ENCODE data around the gene SGF29. TPM values are rescaled to one million over a fixed set of nuclear protein-coding genes. Genes with fewer than 3 reads are reported as not detected.

SGF29 gene
- total RNA-seq, 1 donor from 2014 or later, result 18.6 TPM

GRCh38 chr16:28567292-28567691, 13.6 kb downstream of the SGF29 start:
- H3K9me3 Mint-ChIP-seq (ENCODE audit: unreplicated experiment), result peaks cover 5% of the 10 kb centered on the region
- H3K27ac Mint-ChIP-seq (ENCODE audit: unreplicated experiment), result no peak overlapping the region
- H3K4me1 Mint-ChIP-seq (ENCODE audit: unreplicated experiment), result peaks cover under 1% of the 10 kb centered on the region

GRCh38 chr16:28569021-28569420, 15.3 kb downstream of the SGF29 start:
- H3K36me3 Mint-ChIP-seq (ENCODE audit: low read depth, unreplicated experiment), result peaks cover 22% of the 10 kb centered on the region
- H3K27me3 Mint-ChIP-seq (ENCODE audit: unreplicated experiment), result peaks cover 2% of the 10 kb centered on the region
- H3K4me3 Mint-ChIP-seq (ENCODE audit: unreplicated experiment), result no peak overlapping the region
- no peak overlapping the region for H3K27ac Mint-ChIP-seq (ENCODE audit: unreplicated experiment)
- no peak for DNase-seq (ENCODE audit: low spot score)
- peaks cover 5% of the 10 kb centered on the region for H3K9me3 Mint-ChIP-seq (ENCODE audit: unreplicated experiment)
- TF ChIP-seq CTCF (IDR thresholded peaks at IDR 0.05; ENCODE audit: unreplicated experiment), result no peak
- peaks cover 18% of the 10 kb centered on the region for H3K4me1 Mint-ChIP-seq (ENCODE audit: unreplicated experiment)

More at GRCh38 chr16:28567292-28567691, 13.6 kb downstream of the SGF29 start:
- peaks cover 16% of the 10 kb centered on the region for H3K36me3 Mint-ChIP-seq (ENCODE audit: low read depth, unreplicated experiment)
- H3K27me3 Mint-ChIP-seq (ENCODE audit: unreplicated experiment), result no peaks in the 10 kb centered on the region
- DNase-seq (ENCODE audit: low spot score), result no peak
- no peak for TF ChIP-seq CTCF (IDR thresholded peaks at IDR 0.05; ENCODE audit: unreplicated experiment)
- peak overlapping the region; percentile 8 for H3K4me3 Mint-ChIP-seq (ENCODE audit: unreplicated experiment)

GRCh38 chr16:28569968-28570752, 16.4 kb downstream of the SGF29 start:
- Mint-ChIP-seq H3K9me3 (ENCODE audit: unreplicated experiment) (peaks cover 5% of the 10 kb centered on the region), H3K4me1 (ENCODE audit: unreplicated experiment) (peaks cover 24% of the 10 kb centered on the region), H3K4me3 (ENCODE audit: unreplicated experiment) (no peak overlapping the region), H3K27ac (ENCODE audit: unreplicated experiment) (no peak overlapping the region), H3K36me3 (ENCODE audit: low read depth, unreplicated experiment) (peaks cover 22% of the 10 kb centered on the region), H3K27me3 (ENCODE audit: unreplicated experiment) (peaks cover 2% of the 10 kb centered on the region)
- TF ChIP-seq CTCF (IDR thresholded peaks at IDR 0.05; ENCODE audit: unreplicated experiment), result no peak
- DNase-seq (ENCODE audit: low spot score), result no peak

DNA sequence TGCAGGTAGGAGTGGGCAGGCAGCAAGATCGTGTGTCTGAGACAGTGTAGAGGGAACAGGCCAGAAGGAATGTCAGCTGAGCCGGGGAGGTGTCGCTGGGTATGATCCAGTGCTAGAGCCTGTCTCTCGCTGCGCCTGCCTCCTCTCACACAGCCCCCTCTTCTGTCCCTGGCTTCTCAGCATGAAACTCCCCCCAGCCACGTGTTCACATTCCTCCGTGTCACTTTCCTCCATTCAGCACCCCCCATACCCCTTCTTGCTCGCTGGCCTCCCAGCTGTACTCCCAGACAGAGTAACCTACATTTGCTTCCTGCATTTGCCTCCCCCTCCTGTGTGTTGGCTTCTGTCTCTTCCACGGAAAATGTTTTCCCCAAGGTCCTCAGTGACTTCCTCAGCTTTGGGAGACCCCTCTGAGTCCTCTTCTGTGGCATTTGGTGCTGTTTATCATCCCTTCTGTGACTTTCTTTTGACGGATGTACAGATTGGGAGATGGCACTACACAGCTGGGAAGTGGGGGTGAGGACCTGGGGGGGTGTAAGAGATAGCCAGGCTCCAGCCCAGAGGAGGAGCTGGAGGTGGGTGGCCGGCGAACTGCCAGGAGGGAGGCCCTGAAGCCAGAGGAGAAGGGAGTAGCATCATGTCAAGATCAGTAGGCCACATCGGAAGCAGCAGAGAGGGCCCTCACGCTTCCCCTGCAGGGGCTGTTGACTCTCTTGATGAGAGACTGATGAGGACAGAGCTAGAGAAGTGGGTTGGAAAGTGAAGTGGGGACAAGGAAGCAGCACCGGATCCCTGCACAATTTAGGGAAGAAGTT, 19.2 kb downstream of the SGF29 start:
- Mint-ChIP-seq H3K36me3 (ENCODE audit: low read depth, unreplicated experiment) (peaks cover 5% of the 10 kb centered on the region), H3K27me3 (ENCODE audit: unreplicated experiment) (peaks cover 2% of the 10 kb centered on the region), H3K4me3 (ENCODE audit: unreplicated experiment) (peak overlapping the region; percentile 11), H3K4me1 (ENCODE audit: unreplicated experiment) (peaks cover 24% of the 10 kb centered on the region), H3K27ac (ENCODE audit: unreplicated experiment) (peak overlapping the region; percentile 45), H3K9me3 (ENCODE audit: unreplicated experiment) (no peaks in the 10 kb centered on the region)
- no peak for DNase-seq (ENCODE audit: low spot score)
- TF ChIP-seq CTCF (IDR thresholded peaks at IDR 0.05; ENCODE audit: unreplicated experiment), result no peak

All from endothelial cell (in vitro differentiated cells).